ENCODE data around the gene MEG3. TPM values are rescaled to one million over a fixed set of nuclear protein-coding genes. Genes with fewer than 3 reads are reported as not detected.

Gene MEG3
- total and polyA plus RNA-seq, 2 experiments from 2014 or later: not detected

GRCh38 chr14:100891501-100892445 lies 65.9 kb downstream of the MEG3 start:
- DNase-seq (ENCODE audit: low read depth in 1 of 2, low spot score in 1 of 2): no peak
- H3K4me3 ChIP-seq: no peak overlapping the region
- no peak for TF ChIP-seq CTCF (IDR thresholded peaks at IDR 0.05; ENCODE audit: low read depth, low read length)
- no peaks in the 10 kb centered on the region for H3K27me3 ChIP-seq
- H3K27ac ChIP-seq: no peak overlapping the region
- H3K9me3 ChIP-seq (ENCODE audit: low read depth): no peaks in the 10 kb centered on the region
- no peaks in the 10 kb centered on the region for H3K36me3 ChIP-seq
- peaks cover 18% of the 10 kb centered on the region for H3K4me1 ChIP-seq (ENCODE audit: low read depth)

- H3K4me1 ChIP-seq (ENCODE audit: low read depth): peaks cover 23% of the 10 kb centered on the region
These were observed 66.7 kb downstream of the MEG3 start for GRCh38 chr14:100892496-100893227.

GRCh38 chr14:100893228-100893601 lies 67.3 kb downstream of the MEG3 start:
- Histone ChIP-seq H3K36me3 (no peaks in the 10 kb centered on the region), H3K4me3 (no peak overlapping the region), H3K27me3 (no peaks in the 10 kb centered on the region), H3K4me1 (ENCODE audit: low read depth) (peaks cover 23% of the 10 kb centered on the region), H3K27ac (no peak overlapping the region), H3K9me3 (ENCODE audit: low read depth) (no peaks in the 10 kb centered on the region)
- no peak for DNase-seq (ENCODE audit: low read depth in 1 of 2, low spot score in 1 of 2)
- TF ChIP-seq CTCF (IDR thresholded peaks at IDR 0.05; ENCODE audit: low read depth, low read length): no peak

More at GRCh38 chr14:100892496-100893227, 66.7 kb downstream of the MEG3 start:
- H3K4me3 ChIP-seq: no peak overlapping the region
- H3K36me3 ChIP-seq: no peaks in the 10 kb centered on the region
- H3K9me3 ChIP-seq (ENCODE audit: low read depth): no peaks in the 10 kb centered on the region
- H3K27ac ChIP-seq: no peak overlapping the region
- H3K27me3 ChIP-seq: no peaks in the 10 kb centered on the region
- TF ChIP-seq CTCF (IDR thresholded peaks at IDR 0.05; ENCODE audit: low read depth, low read length): no peak
- no peak for DNase-seq (ENCODE audit: low read depth in 1 of 2, low spot score in 1 of 2)

- Histone ChIP-seq H3K27ac (no peak overlapping the region), H3K36me3 (no peaks in the 10 kb centered on the region), H3K4me1 (ENCODE audit: low read depth) (peaks cover 23% of the 10 kb centered on the region), H3K4me3 (no peak overlapping the region), H3K27me3 (no peaks in the 10 kb centered on the region), H3K9me3 (ENCODE audit: low read depth) (no peaks in the 10 kb centered on the region)
- no peak for DNase-seq (ENCODE audit: low read depth in 1 of 2, low spot score in 1 of 2)
- no peak for TF ChIP-seq CTCF (IDR thresholded peaks at IDR 0.05; ENCODE audit: low read depth, low read length)
These were observed 67.8 kb downstream of the MEG3 start for GRCh38 chr14:100893760-100894159.

- Histone ChIP-seq H3K4me3 (no peak overlapping the region), H3K27ac (no peak overlapping the region), H3K9me3 (ENCODE audit: low read depth) (no peaks in the 10 kb centered on the region), H3K4me1 (ENCODE audit: low read depth) (peaks cover 26% of the 10 kb centered on the region), H3K36me3 (no peaks in the 10 kb centered on the region), H3K27me3 (peaks cover 5% of the 10 kb centered on the region)
- no peak for DNase-seq (ENCODE audit: low read depth in 1 of 2, low spot score in 1 of 2)
- no peak for TF ChIP-seq CTCF (IDR thresholded peaks at IDR 0.05; ENCODE audit: low read depth, low read length)
These were observed 68.5 kb downstream of the MEG3 start for GRCh38 chr14:100894416-100894815.

Data from cardiac muscle cell (in vitro differentiated cells and primary cell).